Endothelial cell of umbilical vein (primary cell): ENCODE results near the gene RANBP17. TPM values are rescaled to one million over a fixed set of nuclear protein-coding genes. Genes with fewer than 3 reads are reported as not detected.

ENCODE experiments used
- BruUV-seq: library from RNA; stranded (reverse); fragments of 400-500 nt; replicated peaks from 2 replicates; lab custom pipeline; 2021; lab: Mats Ljungman, UMichigan
- CTCF ChIA-PET: fragments of 300-600, 350-600 bp; sonication (Branson Sonifier 250); formaldehyde crosslinking; loops from one replicate; lab custom pipeline; 2021; ENCODE audit warnings: antibody characterized with exemption, inconsistent platforms; lab: Charles Lee
- POLR2A ChIA-PET: fragments of 300-600, 350-600 bp; sonication (Branson Sonifier 250); formaldehyde crosslinking; loops from one replicate; lab custom pipeline; 2021; ENCODE audit warnings: antibody characterized with exemption, inconsistent platforms; lab: Charles Lee
- DNase-seq: peaks from one replicate; pipeline ENCODE4 v3.0.0-alpha.2; 2011; ENCODE audit warnings: low read depth, low spot score
- FAIRE-seq: peaks from 2 replicates; lab custom pipeline; 2011; peaks lifted over from hg19 to GRCh38; lab: Jason Lieb, UNC
- H2AFZ ChIP-seq: 2 replicates; pipeline ENCODE4 v1.6.0; 2012; ENCODE audit warnings: low read depth, low read length, control low read depth, inconsistent platforms
- H3K27ac ChIP-seq: 2 replicates; pipeline ENCODE4 v1.5.1; 2011; ENCODE audit warnings: low read depth, mild to moderate bottlenecking, control low read depth, low read length, moderate library complexity; ENCODE audit not compliant: insufficient read depth
- H3K27me3 ChIP-seq, 2 experiments: 2 replicates each; pipeline versions ENCODE4 v1.6.0 to v1.6.1; 2011; ENCODE audit warnings: low read length in 2 of 2, mixed read lengths in 1 of 2; ENCODE audit not compliant: control insufficient read depth in 2 of 2, insufficient read depth in 2 of 2
- H3K36me3 ChIP-seq, 2 experiments: 2 replicates in 1 of 2; 3 replicates in 1 of 2; pipeline ENCODE4 v1.5.1; 2011; ENCODE audit warnings: low read length in 2 of 2, mild to moderate bottlenecking in 1 of 2, moderate library complexity in 1 of 2; ENCODE audit not compliant: control insufficient read depth in 2 of 2, insufficient read depth in 2 of 2; ENCODE audit errors: extremely low read depth in 1 of 2
- H3K4me1 ChIP-seq: 3 replicates; pipeline ENCODE4 v1.5.1; 2011; ENCODE audit warnings: mild to moderate bottlenecking, low read length; ENCODE audit not compliant: control insufficient read depth, insufficient read depth; ENCODE audit errors: extremely low read depth
- H3K4me2 ChIP-seq: 2 replicates; pipeline ENCODE4 v1.6.1; 2011; ENCODE audit warnings: low read length, control low read depth, mixed read lengths; ENCODE audit not compliant: insufficient read depth
- H3K4me3 ChIP-seq, 3 experiments: fragments of 200-600 bp in 1 of 3; sonication (generic), shearing (Covaris generic) in 1 of 3; replicated peaks in 1 of 3; 2 replicates each; pipeline ENCODE4 v1.5.1; 2011 to 2016; ENCODE audit warnings: control low read depth in 3 of 3, low read length in 3 of 3, mild to moderate bottlenecking in 2 of 3, inconsistent platforms in 1 of 3, low read depth in 1 of 3, moderate library complexity in 1 of 3; ENCODE audit not compliant: insufficient read depth in 1 of 3
- H3K79me2 ChIP-seq: 2 replicates; pipeline ENCODE4 v1.6.0; 2012; ENCODE audit warnings: low read length, inconsistent platforms; ENCODE audit not compliant: control insufficient read depth, insufficient read depth
- H3K9ac ChIP-seq: replicated peaks from 2 replicates; pipeline ENCODE3; 2011; ENCODE audit warnings: low read length, control low read depth; ENCODE audit not compliant: insufficient read depth; ENCODE audit errors: extremely low read depth
- H3K9me1 ChIP-seq: replicated peaks from 3 replicates; pipeline ENCODE4 v1.6.0; 2011; ENCODE audit warnings: mild to moderate bottlenecking, low read length; ENCODE audit not compliant: control insufficient read depth, insufficient read depth; ENCODE audit errors: extremely low read depth
- H3K9me3 ChIP-seq: replicated peaks from 2 replicates; pipeline ENCODE4 v1.5.1; 2012; ENCODE audit warnings: low read length, inconsistent platforms; ENCODE audit not compliant: control insufficient read depth, insufficient read depth
- H4K20me1 ChIP-seq: replicated peaks from 2 replicates; pipeline ENCODE3; 2011; ENCODE audit warnings: mild to moderate bottlenecking, low read length; ENCODE audit not compliant: control insufficient read depth, insufficient read depth; ENCODE audit errors: extremely low read depth
- EZH2 ChIP-seq: IDR thresholded peaks from 2 replicates; pipeline ENCODE4 v1.6.1; 2012; ENCODE audit warnings: borderline replicate concordance, low read depth, mild to moderate bottlenecking, moderate library complexity, low read length, inconsistent platforms; ENCODE audit not compliant: severe bottlenecking
- FOS ChIP-seq: IDR thresholded peaks from 2 replicates; pipeline ENCODE4 v1.6.1; 2011; ENCODE audit warnings: mild to moderate bottlenecking, low read length, moderate library complexity, borderline replicate concordance; ENCODE audit not compliant: insufficient read depth
- GATA2 ChIP-seq: IDR thresholded peaks from 2 replicates; pipeline ENCODE4 v1.7.0; 2011; ENCODE audit warnings: low read depth, mild to moderate bottlenecking, moderate library complexity, mixed read lengths, low read length; ENCODE audit not compliant: insufficient read length, insufficient read depth
- JUN ChIP-seq: IDR thresholded peaks from 2 replicates; pipeline ENCODE4 v1.6.1; 2011; ENCODE audit warnings: borderline replicate concordance, low read depth; ENCODE audit not compliant: insufficient read length, insufficient read depth
- MAX ChIP-seq: IDR thresholded peaks from 2 replicates; pipeline ENCODE4 v1.6.1; 2011; ENCODE audit not compliant: insufficient read depth, insufficient read length
- MYC ChIP-seq: IDR thresholded peaks from one replicate; pipeline ENCODE4 v1.6.1; 2011; ENCODE audit warnings: mild to moderate bottlenecking, low read depth, low read length
- POLR2A ChIP-seq: IDR thresholded peaks from 2 replicates; pipeline ENCODE4 v1.6.1; 2012; ENCODE audit warnings: low read depth, mild to moderate bottlenecking, control low read depth, low read length
- POLR2AphosphoS5 ChIP-seq: IDR thresholded peaks from 2 replicates; pipeline ENCODE4 v1.6.1; 2012; ENCODE audit warnings: low read depth, mild to moderate bottlenecking, control low read depth, low read length, moderate library complexity; ENCODE audit not compliant: insufficient read depth
- dilution Hi-C: fragments of 300-500 bp; cut with MboI; formaldehyde crosslinking; loops from one replicate; pipeline ENCODE4 v1.15.0; 2019; ENCODE audit warnings: low sequenced_read_pairs; ENCODE audit not compliant: extremely low pct_ligation_motif_present
- intact Hi-C: fragments of 100-400 bp; cut with micrococcal nuclease; formaldehyde crosslinking; loops from one replicate; pipeline ENCODE4 v1.10.0; 2022
- polyA plus RNA-seq, 4 experiments: library from polyadenylated mRNA; depleted of rRNA in 3 of 4; stranded (reverse) in 3 of 4; unstranded in 1 of 4; fragments of >200 nt; gene quantifications; 2 replicates each; pipeline versions ENCODE4 v1.2.1 to v1.2.3, GENCODE V29; 2011 to 2012; ENCODE audit warnings: missing spikeins in 1 of 4
- total RNA-seq: library from RNA; stranded (reverse); gene quantifications from 2 replicates; pipeline ENCODE4 v1.2.3, GENCODE V29; 2021
- TF ChIP-seq, protein P1 (sequence below), 2 donors: IDR thresholded peaks; 1 replicate in 1 of 2; 2 replicates in 1 of 2; pipeline ENCODE4 v1.5.1; 2011; ENCODE audit warnings: low read length in 2 of 2, mild to moderate bottlenecking in 2 of 2, moderate library complexity in 2 of 2, control low read depth in 1 of 2, inconsistent platforms in 1 of 2, low read depth in 1 of 2; ENCODE audit not compliant: insufficient read depth in 1 of 2; ENCODE audit errors: extremely low read depth in 1 of 2

The RANBP17 gene
- total and polyA plus RNA-seq, 2 donors (not counting 3 experiments of a cell fraction or from before 2014, with no cell fraction given), result 5.6 to 13.6 TPM

DNA sequence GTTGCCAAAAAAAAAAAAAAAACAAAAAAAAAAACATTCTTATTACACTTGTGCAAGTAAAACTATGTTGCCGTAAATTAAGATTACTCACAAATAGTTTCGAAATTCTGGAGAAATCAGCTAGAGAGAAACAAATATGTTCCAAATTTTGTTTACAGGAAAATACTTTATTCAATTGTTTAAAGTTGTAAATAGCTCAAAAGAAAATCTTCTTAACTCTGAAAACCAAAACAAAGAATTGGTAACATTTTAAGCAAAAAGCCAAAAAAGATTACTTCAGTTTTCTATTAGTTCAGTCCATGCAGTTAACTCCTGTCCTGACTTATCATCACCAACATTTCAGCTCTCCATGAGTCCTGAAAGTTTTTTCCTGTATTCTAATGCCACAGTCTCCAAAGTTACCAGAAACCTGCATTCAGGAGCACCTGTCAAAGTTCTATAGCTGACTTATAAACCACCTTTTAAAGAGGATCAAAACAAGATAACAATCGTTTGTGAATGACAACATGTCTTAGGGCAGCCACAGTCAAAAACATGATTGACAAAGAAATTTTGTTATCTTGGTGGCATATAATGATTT is 194.1 kb downstream of the RANBP17 start:
- no TSS peak for BruUV-seq
- Histone ChIP-seq H3K9ac (no peak overlapping the region), H3K4me1 (no peaks in the 10 kb centered on the region), H4K20me1 (no peaks in the 10 kb centered on the region), H3K9me3 (no peaks in the 10 kb centered on the region), H3K27me3 (no peaks in the 10 kb centered on the region), H3K4me2 (no peak overlapping the region), H3K36me3 (no peaks in the 10 kb centered on the region), H3K79me2 (no peaks in the 10 kb centered on the region), H2AFZ (no peak overlapping the region), H3K4me3 (no peak overlapping the region), H3K27ac (no peak overlapping the region), H3K9me1 (no peaks in the 10 kb centered on the region)
- ChIA-PET CTCF (no interaction called here), POLR2A (no interaction called here)
- DNase-seq (no peak), FAIRE-seq (no peak)
- no peak for TF ChIP-seq MAX
- no peak for TF ChIP-seq POLR2A
- TF ChIP-seq, protein P1, sequence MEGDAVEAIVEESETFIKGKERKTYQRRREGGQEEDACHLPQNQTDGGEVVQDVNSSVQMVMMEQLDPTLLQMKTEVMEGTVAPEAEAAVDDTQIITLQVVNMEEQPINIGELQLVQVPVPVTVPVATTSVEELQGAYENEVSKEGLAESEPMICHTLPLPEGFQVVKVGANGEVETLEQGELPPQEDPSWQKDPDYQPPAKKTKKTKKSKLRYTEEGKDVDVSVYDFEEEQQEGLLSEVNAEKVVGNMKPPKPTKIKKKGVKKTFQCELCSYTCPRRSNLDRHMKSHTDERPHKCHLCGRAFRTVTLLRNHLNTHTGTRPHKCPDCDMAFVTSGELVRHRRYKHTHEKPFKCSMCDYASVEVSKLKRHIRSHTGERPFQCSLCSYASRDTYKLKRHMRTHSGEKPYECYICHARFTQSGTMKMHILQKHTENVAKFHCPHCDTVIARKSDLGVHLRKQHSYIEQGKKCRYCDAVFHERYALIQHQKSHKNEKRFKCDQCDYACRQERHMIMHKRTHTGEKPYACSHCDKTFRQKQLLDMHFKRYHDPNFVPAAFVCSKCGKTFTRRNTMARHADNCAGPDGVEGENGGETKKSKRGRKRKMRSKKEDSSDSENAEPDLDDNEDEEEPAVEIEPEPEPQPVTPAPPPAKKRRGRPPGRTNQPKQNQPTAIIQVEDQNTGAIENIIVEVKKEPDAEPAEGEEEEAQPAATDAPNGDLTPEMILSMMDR (IDR thresholded peaks at IDR 0.05; ENCODE audit: extremely low read depth in 1 of 2, insufficient read depth in 1 of 2, low read depth in 1 of 2, low read length in 2 of 2), result no peak
- no peak for TF ChIP-seq EZH2
- TF ChIP-seq JUN, result no peak
- TF ChIP-seq GATA2, result no peak
- no peak for TF ChIP-seq POLR2AphosphoS5
- no peak for TF ChIP-seq MYC
- TF ChIP-seq FOS, result no peak
- dilution Hi-C loops, result no loop called here
- intact Hi-C loops, result no loop called here
